ENCODE results near the gene ZNF506.
A peak's percentile ranks its signal among the peaks of the same experiment; 100 is the strongest.
"Not testable (repeated sequence)": the region's sequence is repeated elsewhere in the genome, so short reads cannot be mapped to it uniquely, and the experiment has no call there.

ZNF506 gene

GRCh38 chr19:19821366-19821951, at the start of gene ZNF506:
ZNF506 (minus strand) TSS chr19:19821750; CDS start chr19:19821603, 147 bp downstream.
- no peak for TF ChIP-seq CTCF (IDR thresholded peaks at IDR 0.05; ENCODE audit: insufficient read depth, low read length, missing control alignments)
- peak; percentile 67 for DNase-seq (ENCODE audit: low read depth, low spot score)
- H3K4me3 ChIP-seq (ENCODE audit: low read depth, low read length): peak within 1 kb of the TSS; percentile 86
- CTCF ChIA-PET: no interaction called here
- POLR2A ChIA-PET: interaction anchor here (0.6 to 1.8 kb wide), 9 partner anchors 14 to 89 kb away, joined by 3 to 11 read pairs (median 4); partner anchors contain the start of genes ZNF14, ZNF253 and ZNF93

- CTCF ChIA-PET; H3K4me3 ChIP-seq (ENCODE audit: low read depth, low read length); POLR2A ChIA-PET; DNase-seq (ENCODE audit: low read depth, low spot score): not testable (repeated sequence)
Measured at GRCh38 chr19:19870086-19870485, 48.5 kb upstream of the ZNF506 start.

GRCh38 chr19:19866611-19867248, 45.2 kb upstream of the ZNF506 start:
- CTCF ChIA-PET: interaction anchor here (0.7 kb wide), 1 partner anchor 8 kb away, joined by 3 read pairs; no protein-coding TSS in a partner anchor
- peak overlapping the region; percentile 66 for H3K4me3 ChIP-seq (ENCODE audit: low read depth, low read length)
- DNase-seq (ENCODE audit: low read depth, low spot score): no peak
- POLR2A ChIA-PET: interaction anchor here (1.3 kb wide), 1 partner anchor 34 kb away, joined by 22 read pairs; the partner anchor contains the start of gene ZNF93
- TF ChIP-seq CTCF (IDR thresholded peaks at IDR 0.05; ENCODE audit: insufficient read depth, low read length, missing control alignments): no peak

DNA sequence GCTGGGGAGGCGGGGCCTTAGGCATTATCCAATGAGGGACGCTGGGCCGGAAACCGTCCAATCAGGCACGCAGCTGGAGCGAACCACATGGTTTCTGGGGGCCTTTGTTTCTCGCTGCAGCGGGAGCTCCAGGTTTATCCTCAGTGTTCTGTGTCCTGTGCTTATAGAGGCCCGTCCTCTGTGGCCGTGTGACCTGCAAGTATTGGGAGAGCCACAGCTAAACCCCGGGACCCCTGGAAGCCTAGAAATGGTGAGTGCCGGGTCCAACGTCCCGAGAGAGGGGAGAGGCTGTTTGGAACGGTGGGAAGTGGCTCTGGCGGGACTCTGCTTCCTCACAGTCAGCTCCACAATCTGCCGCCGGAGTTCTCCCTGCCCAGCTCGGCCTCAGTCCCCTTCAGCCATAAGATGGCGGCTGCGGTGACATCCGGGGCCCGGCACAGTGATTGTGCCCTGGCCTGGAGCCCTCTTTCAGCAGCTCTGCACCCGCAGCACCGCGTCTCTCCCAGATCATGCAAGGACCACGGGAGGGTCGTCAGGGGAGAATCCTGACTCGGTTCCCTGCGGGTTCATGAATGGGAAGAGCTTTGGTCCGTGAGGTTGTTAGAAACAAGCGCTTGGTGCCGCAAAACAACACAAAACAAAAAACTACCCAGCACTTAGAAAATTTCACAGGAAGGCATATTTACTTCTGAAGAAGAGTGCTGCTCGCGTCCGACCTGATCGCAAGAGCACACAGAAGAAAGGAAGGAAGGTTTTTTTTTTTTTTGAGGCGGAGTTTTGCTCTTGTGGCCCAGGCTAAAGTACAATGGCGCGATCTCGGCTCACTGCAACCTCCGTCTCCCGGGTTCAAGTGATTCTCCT, 44.4 kb upstream of the ZNF506 start, which contains the start of gene ZNF253:
Gene ZNF253, plus strand, starts transcription at position 133 of the 861 bp plus-strand sequence. Its CDS starts 115 bp downstream, at position 248.
- DNase-seq (ENCODE audit: low read depth, low spot score): peak; percentile 42
- H3K4me3 ChIP-seq (ENCODE audit: low read depth, low read length): peak within 1 kb of the TSS; percentile 66
- POLR2A ChIA-PET: interaction anchor here (0.7 to 1.3 kb wide), 7 partner anchors 35 to 301 kb away, joined by 3 to 22 read pairs (median 4); partner anchors contain the start of genes ZNF101, ZNF14, ZNF486 and ZNF506
- TF ChIP-seq CTCF (IDR thresholded peaks at IDR 0.05; ENCODE audit: insufficient read depth, low read length, missing control alignments): no peak
- CTCF ChIA-PET: interaction anchor here (0.7 kb wide), 1 partner anchor 9 kb away, joined by 3 read pairs; no protein-coding TSS in a partner anchor

GRCh38 chr19:19860756-19861390, 39.3 kb upstream of the ZNF506 start:
- ChIA-PET CTCF (no interaction called here), POLR2A (no interaction called here)
- TF ChIP-seq CTCF (IDR thresholded peaks at IDR 0.05; ENCODE audit: insufficient read depth, low read length, missing control alignments): no peak
- no peak overlapping the region for H3K4me3 ChIP-seq (ENCODE audit: low read depth, low read length)
- no peak for DNase-seq (ENCODE audit: low read depth, low spot score)

DNA sequence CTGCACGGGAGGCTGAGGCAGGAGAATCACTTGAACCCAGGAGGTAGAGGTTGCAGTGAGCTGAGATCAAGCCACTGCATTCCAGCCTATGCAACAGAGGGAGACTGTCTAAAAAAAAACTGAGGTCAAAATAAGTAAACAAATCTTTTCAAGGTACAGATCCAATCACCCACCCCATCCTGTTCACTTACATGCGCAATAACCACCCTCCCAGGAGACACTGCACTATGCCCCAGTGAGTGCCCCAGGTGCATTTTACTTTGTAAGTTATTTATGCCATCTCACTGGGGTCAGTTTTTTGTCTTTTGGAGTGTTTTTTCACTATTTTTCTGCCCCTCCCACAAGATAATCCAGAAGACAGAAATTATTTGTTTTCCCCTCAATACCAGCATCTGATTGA, 37.2 kb upstream of the ZNF506 start:
- POLR2A ChIA-PET: no interaction called here
- TF ChIP-seq CTCF (IDR thresholded peaks at IDR 0.05; ENCODE audit: insufficient read depth, low read length, missing control alignments): no peak
- CTCF ChIA-PET: no interaction called here

DNA sequence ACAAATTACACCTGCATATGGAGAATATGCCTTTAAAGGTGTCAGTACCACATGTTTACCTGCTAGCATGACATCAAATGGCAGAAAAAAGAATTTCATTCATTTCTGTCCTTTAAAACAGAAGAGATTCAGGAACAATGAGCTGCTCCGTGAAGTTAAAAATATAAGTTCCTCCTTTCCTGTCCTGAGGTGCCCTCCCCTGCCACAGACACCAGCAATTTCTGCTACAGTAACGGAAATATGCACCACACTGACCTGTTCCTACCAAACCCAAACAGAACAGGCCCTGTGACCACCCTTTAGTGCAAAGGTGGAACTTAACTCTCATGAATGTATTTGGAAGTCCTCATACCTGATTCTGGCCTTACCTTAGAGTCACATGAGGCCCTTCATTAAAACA, 30.2 kb upstream of the ZNF506 start:
- POLR2A ChIA-PET; H3K4me3 ChIP-seq (ENCODE audit: low read depth, low read length); CTCF ChIA-PET; DNase-seq (ENCODE audit: low read depth, low spot score): not testable (repeated sequence)

More for the DNA sequence above, 37.2 kb upstream of the ZNF506 start:
- no peak overlapping the region for H3K4me3 ChIP-seq (ENCODE audit: low read depth, low read length)
- DNase-seq (ENCODE audit: low read depth, low spot score): no peak

All from AG04449 (cell line).